ENCODE measurements around the gene MMS19.

DNA sequence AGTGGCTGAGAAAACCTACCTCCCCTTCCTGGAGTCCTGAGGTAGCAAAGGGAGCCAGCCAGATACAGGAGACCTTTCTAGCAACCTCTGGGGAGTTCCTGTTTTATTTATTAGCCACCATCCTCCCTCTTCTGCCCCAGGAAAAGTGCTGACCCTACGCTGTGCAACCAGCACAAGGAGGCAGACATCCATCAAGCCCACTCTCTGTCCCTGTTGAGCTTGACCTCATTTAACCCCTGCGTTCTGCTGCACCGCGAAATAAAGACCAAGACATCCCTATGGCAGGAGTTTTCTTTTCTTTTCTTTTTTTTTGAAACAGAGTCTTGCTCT is 49.0 kb upstream of the MMS19 start:
- TF ChIP-seq EZH2 (IDR thresholded peaks at IDR 0.05; ENCODE audit: low read depth) = no peak
- TF ChIP-seq, protein P1, sequence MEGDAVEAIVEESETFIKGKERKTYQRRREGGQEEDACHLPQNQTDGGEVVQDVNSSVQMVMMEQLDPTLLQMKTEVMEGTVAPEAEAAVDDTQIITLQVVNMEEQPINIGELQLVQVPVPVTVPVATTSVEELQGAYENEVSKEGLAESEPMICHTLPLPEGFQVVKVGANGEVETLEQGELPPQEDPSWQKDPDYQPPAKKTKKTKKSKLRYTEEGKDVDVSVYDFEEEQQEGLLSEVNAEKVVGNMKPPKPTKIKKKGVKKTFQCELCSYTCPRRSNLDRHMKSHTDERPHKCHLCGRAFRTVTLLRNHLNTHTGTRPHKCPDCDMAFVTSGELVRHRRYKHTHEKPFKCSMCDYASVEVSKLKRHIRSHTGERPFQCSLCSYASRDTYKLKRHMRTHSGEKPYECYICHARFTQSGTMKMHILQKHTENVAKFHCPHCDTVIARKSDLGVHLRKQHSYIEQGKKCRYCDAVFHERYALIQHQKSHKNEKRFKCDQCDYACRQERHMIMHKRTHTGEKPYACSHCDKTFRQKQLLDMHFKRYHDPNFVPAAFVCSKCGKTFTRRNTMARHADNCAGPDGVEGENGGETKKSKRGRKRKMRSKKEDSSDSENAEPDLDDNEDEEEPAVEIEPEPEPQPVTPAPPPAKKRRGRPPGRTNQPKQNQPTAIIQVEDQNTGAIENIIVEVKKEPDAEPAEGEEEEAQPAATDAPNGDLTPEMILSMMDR (conservative IDR thresholded peaks at IDR 0.05) = no peak

Data from PC-9 (cell line).